ENCODE results near the gene PHOX2B.
"Not testable (repeated sequence)": the region's sequence is repeated elsewhere in the genome, so short reads cannot be mapped to it uniquely, and the experiment has no call there.

The PHOX2B gene

GRCh38 chr4:41748074-41748570, 403 bp downstream of the PHOX2B start:
- DNase-seq (ENCODE audit: low read depth, low spot score) = no peak

- DNase-seq (ENCODE audit: low read depth, low spot score) = no peak
These were observed 1.1 kb downstream of the PHOX2B start for GRCh38 chr4:41747230-41748055.

- no peak for DNase-seq (ENCODE audit: low read depth, low spot score)
These were observed 1.9 kb downstream of the PHOX2B start for GRCh38 chr4:41746440-41747229.

GRCh38 chr4:41746025-41746439, 2.5 kb downstream of the PHOX2B start:
- DNase-seq (ENCODE audit: low read depth, low spot score) = no peak

- no peak for DNase-seq (ENCODE audit: low read depth, low spot score)
These were observed 3.1 kb downstream of the PHOX2B start for GRCh38 chr4:41745292-41746024.

GRCh38 chr4:41744572-41745291, 3.8 kb downstream of the PHOX2B start:
- no peak for DNase-seq (ENCODE audit: low read depth, low spot score)

GRCh38 chr4:41741354-41741753, 7.2 kb downstream of the PHOX2B start:
- DNase-seq (ENCODE audit: low read depth, low spot score) = no peak

- not testable (repeated sequence) for DNase-seq (ENCODE audit: low read depth, low spot score)
These were observed 11.0 kb downstream of the PHOX2B start for GRCh38 chr4:41737491-41737890.

DNA sequence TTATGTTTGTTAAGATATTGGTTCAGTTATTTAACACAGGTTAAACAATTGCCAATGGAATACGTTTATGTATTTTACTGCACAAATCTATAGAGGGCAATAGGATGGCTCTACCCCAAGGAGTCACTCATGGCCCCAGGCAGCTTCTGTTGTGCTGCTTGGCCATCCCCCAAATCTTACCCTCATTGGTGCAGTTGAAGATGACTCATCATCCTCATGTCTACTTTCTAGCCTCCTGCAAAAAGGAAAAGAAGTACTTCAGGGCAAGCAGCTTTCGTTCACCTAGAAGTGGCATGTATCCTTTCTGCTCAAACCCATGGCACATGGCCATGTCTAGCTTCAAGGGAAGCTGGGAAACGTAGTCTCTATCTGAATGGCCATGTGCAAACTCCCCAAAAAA, 14.2 kb downstream of the PHOX2B start:
- no peak for DNase-seq (ENCODE audit: low read depth, low spot score)

GRCh38 chr4:41731569-41732126, 16.9 kb downstream of the PHOX2B start:
- DNase-seq (ENCODE audit: low read depth, low spot score) = no peak

GRCh38 chr4:41728573-41728913, 20.0 kb downstream of the PHOX2B start:
- DNase-seq (ENCODE audit: low read depth, low spot score) = no peak

DNA sequence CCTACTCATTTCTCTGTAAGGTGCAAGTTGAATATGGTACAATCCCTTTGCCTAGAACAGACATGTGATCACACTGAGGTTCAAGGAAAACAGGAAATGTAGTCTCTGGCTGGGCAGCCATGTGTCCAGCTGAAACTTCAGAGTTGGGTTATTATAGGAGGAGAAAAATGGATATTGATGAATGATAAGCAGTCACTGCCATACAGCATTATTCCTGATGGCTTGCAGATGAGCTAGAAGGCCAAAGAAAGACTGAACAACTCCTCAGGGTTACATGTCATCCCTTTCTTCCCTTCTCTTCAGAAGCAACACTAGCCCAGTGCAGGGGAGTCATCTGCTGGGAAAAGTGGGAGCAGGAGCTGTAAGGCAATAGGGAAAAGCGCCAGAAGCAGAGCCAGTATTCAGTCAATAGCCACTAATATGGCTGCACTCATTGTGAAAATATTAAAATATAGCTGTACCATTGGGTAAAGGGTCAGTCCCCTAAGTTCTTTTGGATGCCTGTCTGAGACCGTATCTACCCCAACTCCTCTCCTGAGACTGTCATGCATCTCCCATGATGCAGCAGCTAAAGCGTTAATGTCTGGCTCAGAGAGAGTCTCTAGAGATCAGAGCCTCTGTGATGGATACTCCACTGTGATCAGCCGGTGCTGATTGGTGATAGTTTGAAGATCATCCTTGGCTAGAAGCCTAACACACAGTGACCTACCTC, 20.5 kb downstream of the PHOX2B start:
- no peak for DNase-seq (ENCODE audit: low read depth, low spot score)

GRCh38 chr4:41725254-41725653, 23.3 kb downstream of the PHOX2B start:
- DNase-seq (ENCODE audit: low read depth, low spot score) = no peak

GRCh38 chr4:41723286-41723685, 25.2 kb downstream of the PHOX2B start:
- no peak for DNase-seq (ENCODE audit: low read depth, low spot score)

DNA sequence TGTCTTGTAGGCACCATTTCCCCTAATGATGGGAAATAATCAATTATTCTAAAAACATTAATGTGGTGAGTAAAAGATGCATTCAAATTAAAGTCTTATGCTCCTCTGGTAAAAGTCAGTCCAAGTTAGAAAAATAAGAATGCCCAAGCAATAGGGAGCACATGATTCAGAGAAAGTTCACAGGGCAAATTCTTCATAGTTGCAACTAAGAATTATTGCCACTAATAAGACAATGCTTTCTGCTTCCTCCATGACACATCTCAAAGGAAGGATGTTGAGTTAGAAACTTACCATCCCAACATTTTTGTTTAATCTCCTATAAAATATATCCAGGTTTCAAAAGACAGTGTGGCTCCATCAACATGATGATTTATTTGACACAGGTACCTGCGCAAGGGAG, 26.3 kb downstream of the PHOX2B start:
- DNase-seq (ENCODE audit: low read depth, low spot score) = no peak

GRCh38 chr4:41719417-41719816, 29.1 kb downstream of the PHOX2B start:
- no peak for DNase-seq (ENCODE audit: low read depth, low spot score)

DNA sequence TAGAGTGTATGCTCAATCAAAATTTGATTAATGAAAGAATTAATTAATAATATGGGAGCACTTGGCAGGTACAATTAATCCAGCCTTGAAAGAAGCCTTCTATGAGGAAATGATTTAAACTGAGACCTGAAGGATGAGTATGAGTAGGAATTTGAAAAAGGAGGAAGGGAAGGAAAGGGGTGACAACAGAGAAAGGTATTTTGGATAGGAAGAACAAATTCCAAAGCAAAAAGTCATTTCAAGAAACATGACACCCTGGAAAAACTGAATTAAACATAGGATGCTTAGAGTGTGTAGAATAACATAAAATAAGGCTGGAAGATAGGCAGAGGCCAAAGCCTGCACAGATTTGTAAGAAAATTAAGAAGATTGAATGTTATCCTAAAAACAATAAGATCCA, 29.6 kb downstream of the PHOX2B start:
- DNase-seq (ENCODE audit: low read depth, low spot score) = no peak

DNA sequence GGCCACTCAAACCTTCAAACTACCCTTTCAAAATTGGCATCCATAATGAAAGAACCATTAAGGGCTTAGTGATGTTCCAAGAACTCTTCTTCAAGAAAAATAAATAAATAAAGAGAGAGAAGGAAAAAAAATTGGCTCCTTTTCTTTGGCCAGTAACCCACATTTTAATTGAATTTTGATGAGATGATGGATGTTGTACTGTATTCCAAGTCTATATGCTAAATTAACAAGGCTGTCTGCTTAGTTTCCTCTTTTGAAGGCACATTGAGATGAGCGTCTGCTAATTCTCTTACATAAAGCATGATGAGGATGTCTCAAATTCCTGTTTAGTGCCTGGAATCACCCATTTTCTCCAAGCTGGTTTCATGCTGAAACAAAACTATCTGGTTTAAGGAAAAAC, 33.4 kb downstream of the PHOX2B start:
- DNase-seq (ENCODE audit: low read depth, low spot score) = no peak

GRCh38 chr4:41714364-41715000, 34.0 kb downstream of the PHOX2B start:
- no peak for DNase-seq (ENCODE audit: low read depth, low spot score)

DNA sequence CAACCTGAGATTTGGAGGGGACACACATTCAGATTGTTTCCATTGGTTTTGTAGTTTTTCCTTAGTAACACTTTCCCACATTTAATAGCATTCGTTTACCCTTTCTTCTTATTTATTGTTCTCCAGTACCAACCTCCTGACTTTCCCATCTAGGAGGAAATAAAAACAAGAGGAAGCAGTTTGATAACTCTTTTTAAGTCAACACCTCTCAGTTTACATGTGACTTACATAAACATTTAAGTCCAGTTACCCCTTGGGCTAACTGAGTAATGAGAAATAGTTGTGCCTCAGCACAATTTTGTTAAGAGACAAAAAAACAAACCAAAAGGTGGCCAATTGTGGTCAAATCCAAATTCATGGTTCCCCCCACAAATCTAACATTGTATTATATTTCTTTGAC, 34.8 kb downstream of the PHOX2B start:
- no peak for DNase-seq (ENCODE audit: low read depth, low spot score)

All from brain pericyte (primary cell).